Esophagus muscularis mucosa (tissue), 4 donors: ENCODE results near the gene TFIP11. TPM values are rescaled to one million over a fixed set of nuclear protein-coding genes. Genes with fewer than 3 reads are reported as not detected.
"Not testable (repeated sequence)": the region's sequence is repeated elsewhere in the genome, so short reads cannot be mapped to it uniquely, and the experiment has no call there.

Source experiments
- DNase-seq: peaks from one replicate; pipeline ENCODE4 v3.0.0-alpha.2; 2017; ENCODE audit errors: extremely low spot score
- H3K27ac ChIP-seq, 4 donors: fragments of 200-600 bp; sonication (generic); replicated peaks in 1 of 4; 1 replicate in 3 of 4; 2 replicates in 1 of 4; pipeline ENCODE4 v1.5.1; 2016 to 2019; ENCODE audit warnings: mild to moderate bottlenecking in 1 of 4
- H3K27me3 ChIP-seq, 4 donors: fragments of 200-600 bp; sonication (generic); one replicate each; pipeline versions ENCODE4 v1.5.1 to v1.6.0; 2016 to 2019
- H3K36me3 ChIP-seq, 4 donors: fragments of 200-600 bp; sonication (generic); one replicate each; pipeline ENCODE4 v1.5.1; 2016 to 2019
- H3K4me1 ChIP-seq, 4 donors: fragments of 200-600 bp; sonication (generic); one replicate each; pipeline ENCODE4 v1.5.1; 2016 to 2019
- H3K4me3 ChIP-seq, 4 donors: fragments of 200-600 bp; sonication (generic); 1 replicate in 2 of 4; 2 replicates in 2 of 4; pipeline ENCODE4 v1.5.1; 2016 to 2019; ENCODE audit warnings: mild to moderate bottlenecking in 4 of 4, moderate library complexity in 1 of 4
- H3K9me3 ChIP-seq, 4 donors: fragments of 200-600 bp; sonication (generic); 1 replicate in 3 of 4; 2 replicates in 1 of 4; pipeline ENCODE4 v1.5.1; 2016 to 2019
- EP300 ChIP-seq: sonication (generic); formaldehyde crosslinking; IDR thresholded peaks from one replicate; pipeline ENCODE4 v1.6.1; 2017; ENCODE audit warnings: antibody characterized with exemption
- POLR2A ChIP-seq: fragments of 450-650 bp; IDR thresholded peaks from one replicate; pipeline ENCODE4 v1.6.1; 2017; ENCODE audit warnings: antibody characterized with exemption, moderate library complexity, mild to moderate bottlenecking, low read depth
- POLR2AphosphoS5 ChIP-seq, 2 donors: sonication (generic); formaldehyde crosslinking; IDR thresholded peaks; one replicate each; pipeline ENCODE4 v1.6.1; 2017; ENCODE audit warnings: antibody characterized with exemption in 2 of 2
- WGBS: methylation state at CpG from one replicate; pipeline ENCODE4 v1.1.5; 2018; 5-methylcytosine and 5-hydroxymethylcytosine counted together
- intact Hi-C: fragments of 100-400 bp; cut with DNase I; formaldehyde crosslinking; loops from one replicate; pipeline ENCODE4 v1.15.1; 2023
- total RNA-seq, 4 donors: library from RNA; depleted of rRNA; stranded (reverse); fragments of >200 nt; gene quantifications; one replicate each; pipeline versions ENCODE4 v1.1.0 to v1.2.1, GENCODE V29; 2016
- TF ChIP-seq, protein P1 (sequence below), 3 experiments: fragments of 200-600 bp in 2 of 3; fragments of 450-650 bp in 1 of 3; sonication (generic) in 2 of 3; IDR thresholded peaks; one replicate each; pipeline ENCODE4 v1.5.1; 2017 to 2019; ENCODE audit warnings: antibody characterized with exemption in 3 of 3, mild to moderate bottlenecking in 2 of 3, moderate library complexity in 1 of 3

Gene TFIP11
- total RNA-seq, 4 donors from 2014 or later = 17.9 to 23.5 (median 20.4) TPM

DNA sequence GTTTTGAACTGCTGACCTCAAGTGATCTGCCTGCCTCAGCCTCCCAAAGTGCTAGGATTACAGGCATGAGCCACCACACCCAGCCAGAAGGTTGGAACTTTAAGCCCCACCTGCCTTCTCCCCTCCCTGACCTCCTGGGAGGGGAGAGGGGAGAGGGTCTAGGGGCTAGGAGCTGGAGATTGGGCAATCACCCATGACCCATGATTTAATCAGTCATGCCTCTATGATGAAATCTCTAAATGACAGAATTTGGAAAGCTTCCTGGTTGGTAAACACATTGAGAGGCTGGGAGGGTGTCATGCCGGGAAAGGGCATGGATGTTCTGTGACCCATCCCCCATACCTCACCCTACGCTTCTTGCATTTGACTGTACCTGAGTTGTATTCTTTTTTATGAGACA lies 17.1 kb upstream of the TFIP11 start:
- WGBS = 80% methylated on average over 2 of the region's 2 CpGs
- no peak for DNase-seq

DNA sequence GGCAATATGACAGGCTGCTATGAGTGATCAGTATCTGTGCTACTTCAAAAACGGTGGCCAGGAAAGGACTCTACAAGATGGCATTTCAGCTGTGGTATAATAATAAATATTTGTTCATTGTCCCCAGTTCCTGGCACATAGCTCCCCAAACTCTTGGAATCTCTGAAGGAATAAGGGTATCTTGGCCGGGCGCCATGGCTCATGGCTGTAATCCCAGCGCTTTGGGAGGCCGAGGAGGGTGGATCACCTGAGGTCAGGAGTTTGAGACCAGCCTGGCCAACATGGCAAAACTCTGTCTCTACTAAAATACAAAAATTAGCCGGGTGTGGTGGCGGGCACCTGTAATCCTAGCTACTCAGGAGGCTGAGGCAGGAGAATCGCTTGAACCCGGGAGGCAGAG lies 16.2 kb upstream of the TFIP11 start:
- H3K4me1 ChIP-seq, DNase-seq, intact Hi-C loops, H3K9me3 ChIP-seq, H3K27ac ChIP-seq, H3K27me3 ChIP-seq, H3K4me3 ChIP-seq: not testable (repeated sequence)
- WGBS = 87% methylated on average over 9 of the region's 9 CpGs
- peaks cover 8 to 84% (median 36%) of the 10 kb centered on the region in 4 donors for H3K36me3 ChIP-seq

More for the DNA sequence above, 17.1 kb upstream of the TFIP11 start:
- H3K4me3 ChIP-seq = no peak overlapping the region
- no peaks in the 10 kb centered on the region for H3K27me3 ChIP-seq
- H3K36me3 ChIP-seq = peaks cover 8 to 76% (median 39%) of the 10 kb centered on the region in 4 donors
- H3K27ac ChIP-seq = no peak overlapping the region
- intact Hi-C loops = no loop called here
- H3K4me1 ChIP-seq = peaks cover 0 to 6% (median 0%) of the 10 kb centered on the region in 4 donors
- TF ChIP-seq POLR2A (no peak), POLR2AphosphoS5 (IDR thresholded peaks at IDR 0.05) (no peak), EP300 (no peak)
- TF ChIP-seq, protein P1, sequence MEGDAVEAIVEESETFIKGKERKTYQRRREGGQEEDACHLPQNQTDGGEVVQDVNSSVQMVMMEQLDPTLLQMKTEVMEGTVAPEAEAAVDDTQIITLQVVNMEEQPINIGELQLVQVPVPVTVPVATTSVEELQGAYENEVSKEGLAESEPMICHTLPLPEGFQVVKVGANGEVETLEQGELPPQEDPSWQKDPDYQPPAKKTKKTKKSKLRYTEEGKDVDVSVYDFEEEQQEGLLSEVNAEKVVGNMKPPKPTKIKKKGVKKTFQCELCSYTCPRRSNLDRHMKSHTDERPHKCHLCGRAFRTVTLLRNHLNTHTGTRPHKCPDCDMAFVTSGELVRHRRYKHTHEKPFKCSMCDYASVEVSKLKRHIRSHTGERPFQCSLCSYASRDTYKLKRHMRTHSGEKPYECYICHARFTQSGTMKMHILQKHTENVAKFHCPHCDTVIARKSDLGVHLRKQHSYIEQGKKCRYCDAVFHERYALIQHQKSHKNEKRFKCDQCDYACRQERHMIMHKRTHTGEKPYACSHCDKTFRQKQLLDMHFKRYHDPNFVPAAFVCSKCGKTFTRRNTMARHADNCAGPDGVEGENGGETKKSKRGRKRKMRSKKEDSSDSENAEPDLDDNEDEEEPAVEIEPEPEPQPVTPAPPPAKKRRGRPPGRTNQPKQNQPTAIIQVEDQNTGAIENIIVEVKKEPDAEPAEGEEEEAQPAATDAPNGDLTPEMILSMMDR (IDR thresholded peaks at IDR 0.05) = no peak
- H3K9me3 ChIP-seq = no peaks in the 10 kb centered on the region

DNA sequence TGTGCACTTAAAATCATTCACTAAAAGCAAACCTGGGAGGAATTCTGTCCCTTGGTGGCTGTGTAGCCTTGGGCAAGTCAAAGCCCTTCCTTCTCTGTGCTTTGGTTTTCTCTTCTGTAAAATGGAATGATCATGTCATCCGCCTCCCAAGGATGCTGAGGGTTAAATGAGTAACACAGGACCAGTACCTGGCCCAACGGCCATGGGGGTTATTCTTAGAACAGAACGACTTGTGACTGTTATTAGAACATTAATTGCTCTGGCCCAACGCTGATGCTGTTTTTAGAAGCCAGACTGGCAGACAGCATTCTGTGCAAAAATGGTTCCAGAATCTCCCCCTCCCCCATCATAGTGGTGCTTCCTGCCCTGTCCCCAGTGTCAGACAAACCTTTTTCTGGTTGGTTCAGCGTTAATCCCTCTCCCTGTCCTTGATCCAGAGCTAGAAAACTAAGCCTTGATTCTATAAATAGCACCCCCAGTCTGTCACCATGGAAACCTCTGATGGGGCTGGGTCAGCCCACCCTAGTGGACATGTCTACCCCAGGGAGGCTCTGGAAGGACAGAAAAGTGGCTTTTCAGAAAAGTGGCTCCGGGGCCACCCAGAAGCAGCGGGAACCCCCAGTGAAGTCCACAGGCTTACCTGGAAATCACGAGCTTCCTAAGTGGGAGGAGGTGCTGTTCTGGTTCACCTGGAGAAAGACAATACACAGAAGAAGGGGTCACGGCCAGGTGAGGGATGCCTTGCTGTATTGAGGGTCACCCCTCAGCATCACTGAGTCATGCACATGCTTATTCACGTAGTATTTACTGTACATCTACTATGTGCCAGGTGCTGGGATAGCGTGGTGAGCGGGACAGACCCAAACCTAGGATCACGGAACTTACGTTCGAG lies 15.5 kb upstream of the TFIP11 start:
- WGBS = 72% methylated on average over 15 of the region's 15 CpGs
- peaks cover 8 to 83% (median 35%) of the 10 kb centered on the region in 4 donors for H3K36me3 ChIP-seq
- TF ChIP-seq POLR2A = no peak
- TF ChIP-seq, protein P1 (IDR thresholded peaks at IDR 0.05) = no peak
- TF ChIP-seq EP300 = no peak
- no peak for TF ChIP-seq POLR2AphosphoS5 (IDR thresholded peaks at IDR 0.05)
- no peak overlapping the region for H3K4me3 ChIP-seq
- H3K9me3 ChIP-seq = no peaks in the 10 kb centered on the region
- no peak for DNase-seq
- no peak overlapping the region for H3K27ac ChIP-seq
- H3K27me3 ChIP-seq = no peaks in the 10 kb centered on the region
- intact Hi-C loops = no loop called here
- peaks cover 0 to 6% (median 0%) of the 10 kb centered on the region in 4 donors for H3K4me1 ChIP-seq

DNA sequence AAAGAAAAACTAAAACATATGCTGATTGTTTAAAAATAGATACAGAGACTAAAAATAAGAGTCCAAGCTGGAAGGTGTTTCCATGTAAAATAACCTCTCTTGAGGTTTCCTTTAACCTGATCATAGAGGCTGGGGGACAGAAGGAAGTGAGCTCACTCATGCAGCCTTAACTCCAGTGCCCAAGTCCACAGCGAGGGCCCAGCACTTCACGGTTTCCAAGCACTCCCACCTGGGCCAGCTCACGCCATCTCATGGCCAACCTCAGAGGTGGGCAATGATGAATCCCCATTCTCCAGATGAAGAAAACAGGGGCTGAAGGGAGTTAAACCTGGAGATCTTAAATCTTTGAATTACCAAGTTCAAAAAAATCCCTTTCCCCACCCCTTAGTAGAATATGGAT lies 14.9 kb upstream of the TFIP11 start:
- H3K27me3 ChIP-seq = no peaks in the 10 kb centered on the region
- 65% methylated on average over 3 of the region's 3 CpGs for WGBS
- H3K27ac ChIP-seq = no peak overlapping the region
- TF ChIP-seq POLR2A (no peak), POLR2AphosphoS5 (IDR thresholded peaks at IDR 0.05) (no peak), EP300 (no peak)
- TF ChIP-seq, protein P1 (IDR thresholded peaks at IDR 0.05) = no peak
- no peak for DNase-seq
- no peaks in the 10 kb centered on the region for H3K9me3 ChIP-seq
- intact Hi-C loops = no loop called here
- peaks cover 0 to 6% (median 0%) of the 10 kb centered on the region in 4 donors for H3K4me1 ChIP-seq
- peaks cover 6 to 80% (median 30%) of the 10 kb centered on the region in 4 donors for H3K36me3 ChIP-seq
- H3K4me3 ChIP-seq = no peak overlapping the region

DNA sequence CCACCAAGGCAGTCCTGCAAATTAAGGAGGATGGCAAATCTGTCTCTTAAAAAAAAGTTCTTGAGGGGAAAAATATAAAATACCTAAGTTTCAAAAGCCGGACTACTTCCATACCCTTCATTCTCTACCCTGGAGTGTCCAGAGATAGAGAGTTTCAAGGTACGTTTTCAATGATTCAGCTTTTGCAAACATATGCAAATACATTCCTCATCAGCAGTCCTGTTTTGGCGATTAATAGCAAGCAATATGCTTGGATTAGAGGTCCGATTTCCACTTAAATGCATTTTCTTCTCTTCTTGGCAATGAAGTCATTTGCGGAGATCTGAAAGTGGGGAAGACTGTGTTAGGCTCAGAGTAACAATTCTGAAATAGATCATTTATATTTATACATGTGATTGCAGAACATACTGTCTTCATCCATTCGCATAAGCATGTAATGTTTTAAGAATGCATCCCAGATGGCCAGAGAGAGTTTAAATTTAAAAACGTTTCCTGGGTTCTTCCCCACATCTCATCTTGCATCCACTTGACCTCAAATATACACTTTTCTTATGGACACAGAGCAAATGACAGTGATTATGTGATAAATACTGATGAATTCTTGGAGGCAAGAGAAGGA lies 13.8 kb upstream of the TFIP11 start:
- WGBS = 88% methylated on average over 7 of the region's 7 CpGs
- no peaks in the 10 kb centered on the region for H3K9me3 ChIP-seq
- no peak overlapping the region for H3K27ac ChIP-seq
- TF ChIP-seq POLR2AphosphoS5 (IDR thresholded peaks at IDR 0.05) = no peak
- no peak for TF ChIP-seq EP300
- TF ChIP-seq, protein P1 (IDR thresholded peaks at IDR 0.05) = no peak
- no peak for TF ChIP-seq POLR2A
- peaks cover 0 to 6% (median 0%) of the 10 kb centered on the region in 4 donors for H3K4me1 ChIP-seq
- intact Hi-C loops = no loop called here
- no peak for DNase-seq
- H3K4me3 ChIP-seq = no peak overlapping the region
- peaks cover 0 to 71% (median 23%) of the 10 kb centered on the region in 4 donors for H3K36me3 ChIP-seq
- no peaks in the 10 kb centered on the region for H3K27me3 ChIP-seq
